GM21786 (cell line): Measurements from ENCODE around the gene FOXK2.

Experiments used
- ATAC-seq: cut with Tn5 transposase; IDR thresholded peaks from one replicate; pipeline ENCODE4 v1.9.1; 2021; ENCODE audit not compliant: unreplicated experiment

The FOXK2 gene

DNA sequence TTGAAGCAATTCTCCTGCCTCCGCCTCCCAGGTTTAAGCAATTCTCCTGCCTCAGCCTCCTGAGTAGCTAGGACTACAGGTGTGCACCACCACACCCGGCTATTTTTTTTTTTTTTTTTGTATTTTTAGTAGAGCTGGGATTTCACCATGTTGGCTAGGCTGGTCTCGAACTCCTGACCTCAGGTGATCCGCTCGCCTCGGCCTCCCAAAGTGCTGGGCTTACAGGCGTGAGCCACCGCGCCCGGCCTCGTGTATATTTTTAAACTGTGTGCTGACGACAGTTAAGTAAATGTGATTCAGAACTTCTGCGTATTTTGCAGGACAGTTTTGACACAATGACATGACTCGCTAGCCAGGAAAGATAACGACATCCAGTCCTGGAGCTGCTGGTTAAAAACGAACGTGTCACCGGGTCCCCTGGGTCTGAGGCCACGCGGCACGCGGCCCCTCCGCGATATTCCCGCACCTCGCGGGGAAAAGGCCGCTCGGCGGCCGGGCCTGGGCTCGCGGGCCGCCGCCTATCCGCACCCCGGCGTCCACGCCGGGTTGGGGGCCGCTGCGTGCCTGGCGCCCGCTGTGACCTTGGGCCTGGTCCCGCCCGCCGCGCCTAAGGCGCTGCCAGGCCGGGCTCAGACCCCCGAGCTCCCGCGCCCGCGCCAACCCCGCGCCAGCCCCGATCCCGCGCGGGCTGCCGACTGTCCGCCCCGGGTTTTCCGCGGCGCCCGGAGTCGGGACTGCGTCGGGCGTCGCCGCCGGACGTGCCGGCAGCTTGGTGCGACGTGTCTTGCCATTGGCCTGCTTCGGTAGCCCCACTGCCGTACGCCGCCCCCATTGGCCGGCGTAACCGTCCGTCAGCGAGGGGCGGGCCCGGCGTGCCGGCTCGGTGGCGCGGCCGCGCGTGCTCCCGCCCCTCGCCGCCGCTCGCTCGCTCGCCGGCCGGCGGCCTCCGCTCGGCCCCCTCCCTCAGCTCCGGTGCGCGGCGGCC is at the start of gene FOXK2:
Gene FOXK2, plus strand, starts transcription at position 907 of the 985 bp plus-strand sequence. CDS start 157 bp downstream, outside the sequence.
- ATAC-seq: peak; percentile 93

DNA sequence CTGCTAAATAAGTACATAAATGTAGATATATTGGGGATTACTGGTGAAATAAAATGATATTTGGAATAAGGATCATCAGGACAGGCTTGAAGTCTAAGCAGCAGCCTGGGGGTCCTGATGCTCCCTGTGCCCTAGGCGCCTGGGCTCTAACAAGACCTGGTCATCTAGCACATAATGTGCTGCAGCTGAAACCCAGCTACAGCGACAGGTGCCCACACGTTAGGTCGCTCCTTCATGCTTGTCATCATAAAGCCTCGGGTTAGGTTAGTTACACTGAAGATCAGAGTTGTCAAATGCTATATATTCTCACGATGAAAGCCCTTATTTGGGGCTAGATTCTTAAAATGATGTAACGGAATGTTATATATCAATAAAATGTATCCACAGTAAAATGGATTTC is 49.5 kb upstream of the FOXK2 start:
- ATAC-seq: no peak

DNA sequence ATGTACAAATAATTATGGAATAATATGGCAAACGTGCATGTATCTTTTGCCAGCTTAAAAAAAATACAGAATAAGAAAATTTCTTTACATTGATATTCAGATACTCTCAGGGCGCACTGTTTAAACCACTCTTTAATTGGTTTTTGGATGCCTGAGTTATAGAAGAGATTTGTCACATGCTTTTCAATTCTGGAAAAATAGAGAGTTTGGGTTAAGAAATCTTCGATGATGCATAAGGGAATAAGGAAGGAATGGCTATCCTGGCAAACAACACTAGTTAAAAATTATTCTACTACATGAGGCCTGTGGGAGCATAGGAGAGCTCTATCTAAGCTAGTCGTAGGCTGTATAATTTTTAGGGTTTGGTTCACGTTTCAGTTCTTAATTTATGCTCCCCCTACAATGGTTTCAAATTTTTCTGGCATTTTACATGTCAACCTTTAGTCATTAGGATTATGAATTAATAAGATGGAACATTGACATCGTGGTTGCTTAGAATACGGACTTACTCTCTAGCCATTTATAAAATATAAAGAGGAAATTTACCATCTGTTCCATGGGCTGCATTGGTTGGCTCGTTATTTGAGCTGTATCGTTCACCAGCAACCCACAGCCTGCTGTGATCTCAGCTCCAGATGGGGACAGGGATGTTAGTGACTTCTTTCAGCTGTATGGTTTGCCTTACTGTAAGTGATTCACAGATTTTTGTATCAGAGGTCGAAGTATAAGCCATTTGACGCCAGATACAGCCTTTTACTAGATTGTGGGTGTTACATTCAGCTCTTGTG is 45.1 kb upstream of the FOXK2 start:
- no peak for ATAC-seq

DNA sequence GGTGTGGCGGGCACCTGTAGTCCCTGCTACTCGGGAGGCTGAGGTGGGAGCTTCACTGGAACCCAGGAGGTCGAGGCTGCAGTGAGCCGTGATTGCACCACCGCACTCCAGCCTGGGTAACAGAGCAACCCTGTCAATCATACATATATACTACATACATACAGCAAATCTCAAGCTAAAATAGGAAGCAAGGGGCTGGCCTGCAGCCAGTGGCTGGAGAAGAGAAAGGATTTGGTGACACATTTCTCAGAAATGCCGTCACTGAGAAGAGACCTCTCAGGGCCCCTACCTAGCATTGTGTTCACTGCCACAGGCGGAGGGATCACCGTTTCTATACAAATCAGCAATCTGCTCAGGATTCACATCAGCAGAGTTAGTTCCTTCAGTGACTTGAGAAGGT is 44.1 kb upstream of the FOXK2 start:
- no peak for ATAC-seq

DNA sequence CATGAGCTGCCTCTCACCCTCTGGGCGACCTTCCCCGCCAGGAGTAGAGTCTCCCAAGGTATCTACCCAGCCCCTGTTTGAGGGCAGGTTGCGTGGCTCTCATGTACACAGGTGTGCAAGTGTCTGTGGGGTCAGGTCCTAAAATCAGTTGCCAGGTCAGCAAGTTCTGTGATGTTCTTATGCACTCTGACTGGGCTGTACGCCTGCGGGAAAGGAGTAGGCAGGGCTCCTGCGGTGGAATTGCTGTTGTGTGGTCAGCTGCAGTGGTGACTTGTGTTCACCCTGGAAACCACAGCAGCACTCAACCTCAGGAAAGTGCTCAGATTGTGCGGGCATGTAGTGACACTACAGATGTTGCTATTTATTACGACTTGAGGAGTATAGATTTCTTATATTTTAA is 41.6 kb upstream of the FOXK2 start:
- ATAC-seq: no peak

DNA sequence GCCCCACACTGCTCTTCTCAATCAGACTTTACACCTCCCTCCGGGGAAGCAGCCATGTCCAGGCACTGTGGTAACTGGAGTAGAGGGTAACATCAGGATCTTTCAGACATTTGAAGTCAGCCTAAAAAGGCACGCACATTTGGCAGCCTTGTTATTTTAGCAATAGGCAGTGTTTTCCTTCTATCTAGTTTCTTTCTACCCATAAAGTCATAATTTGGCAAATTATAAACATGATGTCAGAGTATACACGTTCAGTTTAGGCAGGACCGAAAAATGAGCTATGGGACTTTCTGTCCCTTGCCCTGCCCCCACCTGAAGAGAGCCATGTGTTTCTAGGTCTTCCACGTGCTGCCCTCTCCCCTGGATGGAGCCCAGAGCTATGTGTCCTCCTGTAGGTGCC is 39.9 kb upstream of the FOXK2 start:
- no peak for ATAC-seq

DNA sequence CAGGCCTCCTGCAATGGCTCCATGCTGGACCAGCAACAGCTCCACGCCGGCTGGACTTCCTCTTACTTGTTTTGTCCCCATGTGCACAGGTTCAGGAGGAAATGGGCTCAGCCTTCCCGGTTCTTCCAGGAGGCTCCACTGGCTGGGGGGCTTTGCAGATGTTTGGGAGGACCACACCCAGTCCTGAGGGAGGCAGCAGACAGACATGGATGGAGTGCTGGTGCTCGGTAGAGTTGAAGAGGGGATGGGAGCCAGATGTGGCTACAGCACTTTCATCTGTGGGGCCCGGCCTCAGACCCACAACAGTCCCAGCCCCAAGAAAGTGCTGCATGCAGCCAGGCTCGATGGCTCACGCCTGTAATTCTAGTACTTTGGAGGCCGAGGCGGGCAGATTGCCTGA is 39.2 kb upstream of the FOXK2 start:
- ATAC-seq: no peak

DNA sequence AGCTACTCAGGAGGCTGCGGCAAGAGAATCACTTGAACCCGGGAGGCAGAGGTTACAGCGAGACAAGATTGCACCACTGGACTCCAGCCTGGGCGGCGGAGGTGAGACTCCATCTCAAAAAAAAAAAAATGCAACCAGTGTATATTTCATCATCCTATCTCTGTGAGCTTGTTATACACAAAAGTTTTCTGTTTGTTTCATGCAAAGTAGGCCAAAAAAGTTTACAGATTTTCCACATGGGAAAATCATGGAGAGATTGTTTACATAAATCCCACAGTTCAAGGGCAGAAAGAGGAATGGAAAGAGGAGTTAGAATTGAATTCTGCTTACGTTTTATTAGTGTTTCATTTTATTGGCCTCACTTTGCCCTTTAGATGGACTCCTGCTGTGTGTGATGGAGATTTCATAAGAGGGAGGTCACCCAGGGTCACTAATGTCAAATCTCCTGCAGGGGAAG is 36.3 kb upstream of the FOXK2 start:
- ATAC-seq: no peak

DNA sequence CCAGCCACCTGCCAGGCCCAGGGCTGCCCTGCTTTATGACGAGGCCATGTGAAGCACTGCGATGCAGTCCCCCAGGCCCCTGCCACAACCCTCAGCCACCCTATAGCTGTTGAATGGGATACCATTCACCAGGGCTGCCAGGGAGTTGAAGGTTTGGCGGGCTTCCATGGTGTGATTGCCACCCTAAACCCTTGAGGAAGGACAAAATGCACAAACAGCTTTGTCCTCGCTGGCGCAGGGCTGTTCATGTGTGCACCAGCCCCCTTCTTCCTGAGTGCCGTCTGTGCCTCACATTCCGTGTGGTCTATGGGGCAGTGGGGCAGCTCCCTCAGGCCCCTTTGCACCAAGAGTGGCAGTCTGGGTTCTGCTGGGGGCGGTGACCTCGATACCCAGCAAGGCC is 35.7 kb upstream of the FOXK2 start:
- no peak for ATAC-seq

DNA sequence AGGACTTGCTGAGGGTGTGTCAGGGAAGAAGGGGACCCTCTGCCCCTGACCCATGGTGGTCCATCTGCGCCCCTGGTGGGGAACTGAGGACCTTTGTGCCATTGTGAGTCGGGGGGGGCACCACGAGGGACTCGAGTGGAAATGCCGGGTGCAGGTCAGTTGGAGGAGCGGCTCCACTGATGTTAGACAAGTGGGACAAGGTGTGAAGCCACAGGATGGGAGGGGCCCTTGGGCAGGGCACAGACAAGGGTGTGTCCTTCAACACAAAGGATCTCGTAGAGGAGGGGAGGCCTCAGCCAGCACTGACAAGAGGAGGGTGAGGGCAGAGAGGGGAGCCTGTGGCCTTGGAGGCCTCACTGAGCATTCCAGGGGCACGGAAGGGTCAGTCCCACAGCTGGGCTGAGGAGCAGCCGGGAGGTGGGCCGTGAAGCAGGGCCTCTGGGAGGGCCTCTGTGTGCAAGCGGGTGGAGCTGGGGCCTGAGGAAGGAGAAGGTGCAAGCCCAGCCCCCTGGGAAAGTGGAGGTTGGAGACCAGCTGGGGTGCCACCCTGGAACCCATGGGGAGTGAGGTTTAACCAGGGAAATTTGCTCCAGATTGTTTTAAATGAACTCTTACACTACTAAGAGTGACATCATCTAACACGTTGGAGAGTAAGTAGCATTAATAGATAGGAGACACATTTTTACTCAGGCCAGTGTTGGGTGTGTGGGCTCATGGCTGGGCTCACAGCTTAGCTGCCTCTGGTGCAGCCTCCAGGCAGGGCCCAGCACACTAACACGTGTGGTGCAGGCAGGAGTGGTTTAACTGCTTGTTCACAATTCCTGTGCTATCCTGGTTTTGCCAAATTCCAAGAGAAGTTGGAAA is 33.1 kb upstream of the FOXK2 start:
- ATAC-seq: no peak

DNA sequence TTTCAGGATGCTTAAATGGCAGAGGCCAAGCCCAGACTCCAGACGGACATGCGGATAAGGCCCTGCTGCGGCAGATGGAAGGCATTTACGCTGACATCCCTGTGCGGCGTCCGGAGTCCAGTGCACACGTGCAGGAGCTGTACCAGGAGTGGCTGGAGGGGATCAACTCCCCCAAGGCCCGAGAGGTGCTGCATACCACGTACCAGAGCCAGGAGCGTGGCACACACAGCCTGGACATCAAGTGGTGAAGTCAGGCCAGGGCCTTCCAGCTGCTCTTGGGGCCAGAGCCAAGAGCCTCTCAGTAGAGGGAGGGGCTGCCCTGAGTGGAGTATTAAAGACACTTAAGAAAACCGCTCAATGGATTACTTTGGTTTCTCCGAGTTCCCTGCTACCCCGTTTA is 31.6 kb upstream of the FOXK2 start:
- no peak for ATAC-seq

DNA sequence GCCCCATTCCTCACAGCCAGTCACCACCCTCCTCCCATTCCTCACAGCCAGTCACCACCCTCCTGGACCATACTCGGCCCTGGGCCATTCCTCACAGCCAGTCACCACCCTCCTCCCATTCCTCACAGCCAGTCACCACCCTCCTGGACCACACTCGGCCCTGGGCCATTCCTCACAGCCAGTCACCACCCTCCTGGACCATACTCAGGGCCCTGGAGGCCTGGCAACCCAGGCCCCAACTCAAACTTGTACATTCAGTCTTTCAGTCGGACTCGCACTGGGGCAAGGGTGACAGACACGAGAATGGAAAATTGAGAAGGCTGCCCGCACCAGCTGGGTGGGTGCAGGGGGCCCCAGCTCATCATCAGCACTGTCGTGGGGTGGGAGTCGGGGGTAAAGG is 30.4 kb upstream of the FOXK2 start:
- no peak for ATAC-seq

DNA sequence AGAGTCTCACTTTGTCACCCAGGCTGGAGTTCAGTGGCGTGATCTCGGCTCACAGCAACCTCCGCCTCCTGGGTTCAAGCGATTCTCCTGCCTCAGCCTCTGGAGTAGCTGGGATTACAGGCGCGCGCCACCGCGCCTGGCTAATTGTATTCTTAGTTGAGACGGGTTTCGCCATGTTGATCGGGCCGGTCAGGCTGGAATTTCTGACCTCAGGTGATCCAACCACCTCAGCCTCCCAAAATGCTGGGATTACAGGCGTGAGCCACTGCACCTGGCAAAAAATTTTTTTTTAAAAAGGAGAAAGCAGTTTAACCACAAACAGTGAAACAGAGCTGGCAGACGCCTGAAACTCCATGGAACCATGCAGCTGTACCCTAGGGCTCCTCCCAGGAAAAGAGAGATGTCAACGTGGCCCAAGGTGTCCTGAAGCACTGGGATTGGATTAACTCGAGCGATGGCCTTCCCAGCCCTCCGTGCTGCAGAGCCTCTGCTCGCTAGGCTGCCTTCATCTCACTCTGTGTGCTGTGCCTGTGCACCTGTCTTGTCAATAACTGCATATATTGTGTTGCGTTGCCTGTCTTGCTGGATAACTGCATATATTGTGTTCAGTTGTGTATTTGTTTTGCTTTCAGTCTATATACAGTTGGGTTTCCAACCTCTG is 29.6 kb upstream of the FOXK2 start:
- ATAC-seq: no peak

DNA sequence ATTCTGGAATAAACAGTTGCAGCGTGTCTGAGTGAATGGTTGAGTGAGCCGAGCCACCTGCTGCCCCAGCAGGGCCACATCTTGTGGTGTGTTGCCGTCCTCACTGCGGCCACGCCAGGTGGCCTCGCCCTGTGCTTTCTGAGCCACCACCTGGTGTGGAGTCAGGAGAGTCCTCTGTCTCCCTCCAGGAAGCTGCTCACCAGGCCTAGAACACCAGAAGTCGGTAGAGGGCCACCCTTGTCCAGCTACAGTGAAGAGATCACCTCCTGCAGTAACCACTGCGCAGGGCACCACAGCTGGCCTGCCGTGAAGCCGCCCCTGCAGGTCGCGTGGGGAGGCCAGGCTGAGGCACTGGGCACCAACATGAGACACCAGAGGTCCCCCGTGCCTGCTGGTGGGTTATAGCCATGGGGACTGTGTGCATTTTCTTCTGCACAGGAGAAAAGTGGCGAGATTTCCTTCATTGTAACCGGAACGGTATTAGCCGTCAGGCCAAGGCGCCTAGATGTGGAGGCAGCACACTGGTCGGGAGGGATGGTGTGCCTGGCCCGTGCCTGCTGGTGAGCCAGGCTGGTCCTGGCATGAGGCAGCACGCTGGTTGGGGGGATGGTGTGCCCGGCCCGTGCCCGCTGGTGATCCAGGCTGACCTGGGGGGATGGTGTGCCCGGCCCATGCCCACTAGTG is 28.9 kb upstream of the FOXK2 start:
- ATAC-seq: no peak

DNA sequence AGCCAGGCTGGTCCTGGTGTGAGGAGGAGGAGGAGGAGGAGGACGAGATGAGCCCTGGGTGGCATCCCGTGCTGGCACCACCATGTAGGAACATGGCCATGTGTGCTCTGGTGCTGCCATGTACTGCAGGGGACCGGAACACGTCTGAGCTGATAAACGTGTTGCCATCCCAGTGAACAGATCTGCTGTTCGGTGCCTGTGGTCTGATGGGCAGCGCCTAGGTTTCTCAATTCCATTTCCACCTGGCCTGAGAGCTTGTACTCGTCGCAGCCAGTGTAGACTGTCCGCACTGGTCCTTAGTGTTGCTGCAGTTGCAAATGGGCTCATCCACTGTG is 28.4 kb upstream of the FOXK2 start:
- ATAC-seq: no peak

DNA sequence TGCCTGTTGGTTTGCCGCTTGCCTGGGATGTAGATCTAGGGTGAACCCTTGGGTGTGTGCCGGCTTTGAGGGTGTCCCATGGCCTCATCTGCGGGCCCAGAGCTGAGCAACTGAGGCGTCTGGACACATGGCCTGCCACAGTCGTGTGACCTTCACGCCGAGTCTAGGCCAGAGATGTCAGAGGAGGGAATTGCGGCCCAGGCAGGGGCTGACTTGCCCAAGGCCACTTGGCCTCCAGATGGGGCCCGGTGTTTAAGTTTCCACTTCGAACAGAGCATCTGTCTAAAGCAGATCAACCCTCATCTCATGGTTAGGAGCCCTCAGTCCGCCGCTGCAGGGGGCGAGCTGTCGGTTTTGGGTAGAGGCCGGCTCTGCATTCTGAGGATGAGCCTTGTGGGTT is 28.0 kb upstream of the FOXK2 start:
- ATAC-seq: no peak

DNA sequence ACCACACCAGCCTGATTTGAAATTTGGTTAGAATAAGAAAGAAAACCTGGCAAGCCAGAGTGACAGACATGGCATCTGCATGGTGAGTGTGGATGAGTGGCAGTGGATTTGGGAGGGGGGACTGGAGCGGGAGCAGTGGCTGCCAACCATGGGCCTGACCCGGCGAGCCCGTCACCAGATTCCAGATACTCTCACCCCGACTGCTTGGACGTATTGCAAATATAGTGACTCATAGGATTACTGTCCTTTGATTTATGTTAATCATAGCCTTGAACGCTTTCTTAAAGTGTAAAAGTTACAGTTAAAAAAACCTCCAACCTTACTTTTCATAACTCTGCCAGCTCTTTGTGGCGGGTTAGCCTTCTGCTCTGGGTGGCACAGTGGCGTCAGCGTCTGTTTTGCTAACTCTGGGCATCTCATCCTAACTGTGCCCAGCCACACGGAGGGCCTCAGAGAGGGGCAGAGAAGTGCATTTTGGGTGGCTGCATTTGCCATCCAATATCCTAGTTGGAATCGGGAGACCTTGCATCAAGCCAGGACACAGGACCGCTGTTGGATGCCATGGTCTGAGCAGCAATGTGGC is 26.8 kb upstream of the FOXK2 start:
- ATAC-seq: no peak

DNA sequence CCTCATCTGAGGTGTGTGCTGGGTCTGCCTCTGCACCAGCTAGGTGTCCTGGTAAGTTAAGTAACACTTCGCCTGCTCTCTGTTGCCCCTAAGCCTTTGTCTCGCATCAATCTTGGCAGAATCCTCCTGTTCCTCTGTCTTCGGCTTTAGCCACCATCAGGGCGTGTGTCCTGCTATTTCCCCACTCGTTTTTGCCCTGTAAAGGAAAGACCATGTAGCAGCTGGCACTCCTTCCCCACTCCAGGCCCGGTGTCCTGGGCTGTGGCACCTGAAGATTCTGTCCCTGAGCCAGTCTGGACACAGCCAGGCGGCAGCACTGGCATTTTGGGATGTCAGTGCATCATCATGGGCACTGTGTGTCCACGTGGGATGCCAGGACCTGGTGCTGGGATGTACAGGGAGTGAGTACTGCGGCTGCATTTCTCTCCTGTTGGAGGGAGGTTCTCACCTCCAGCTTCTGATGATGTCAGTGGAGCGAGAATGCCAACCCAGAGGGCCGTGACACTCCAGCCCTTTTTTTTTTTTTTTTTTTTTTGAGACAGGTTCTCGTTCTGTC is 26.2 kb upstream of the FOXK2 start:
- no peak for ATAC-seq
